Stimulated activated naive CD4-positive, alpha-beta T cell treated with Interleukin-2 at 50 U/mL for 16 hours (primary cell): Measurements from ENCODE around the gene NUP37.

ENCODE experiments used
- DNase-seq: peaks from one replicate; lab custom pipeline; 2025; lab: John Stamatoyannopoulos, UW

Gene NUP37

DNA sequence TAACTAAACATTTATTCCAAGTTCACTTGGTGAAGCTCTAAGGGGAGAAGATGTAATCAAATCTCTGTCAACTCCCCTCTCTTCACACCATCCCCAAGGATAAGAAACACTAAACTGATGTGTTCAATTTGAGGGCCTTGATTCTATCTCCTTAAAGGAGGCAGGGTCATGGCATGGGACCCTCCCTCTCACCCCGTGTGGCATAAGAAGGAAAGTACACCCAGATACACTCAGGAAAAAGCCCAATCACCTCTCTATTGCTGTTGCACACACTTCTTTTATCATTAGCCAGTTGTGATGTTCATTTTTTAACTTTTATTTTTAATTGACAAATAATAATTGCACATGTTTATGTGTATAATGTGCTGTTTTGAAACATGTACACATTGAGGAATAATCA lies 93.2 kb downstream of the NUP37 start:
- no peak for DNase-seq

- DNase-seq, result no peak
Measured at GRCh38 chr12:102024765-102025164, 95.1 kb downstream of the NUP37 start.

GRCh38 chr12:102023343-102023930 lies 96.5 kb downstream of the NUP37 start:
- DNase-seq, result no peak
